Stimulated activated CD8-positive, alpha-beta memory T cell treated with anti-CD3 and anti-CD28 coated beads, Interleukin-15, amount 100 ng/mL, for 1 hour (primary cell): ENCODE measurements around the gene TTC12.

ENCODE experiments used
- DNase-seq: peaks from one replicate; pipeline ENCODE4 v3.0.0-alpha.2; 2020; ENCODE audit warnings: low read depth

TTC12 gene

DNA sequence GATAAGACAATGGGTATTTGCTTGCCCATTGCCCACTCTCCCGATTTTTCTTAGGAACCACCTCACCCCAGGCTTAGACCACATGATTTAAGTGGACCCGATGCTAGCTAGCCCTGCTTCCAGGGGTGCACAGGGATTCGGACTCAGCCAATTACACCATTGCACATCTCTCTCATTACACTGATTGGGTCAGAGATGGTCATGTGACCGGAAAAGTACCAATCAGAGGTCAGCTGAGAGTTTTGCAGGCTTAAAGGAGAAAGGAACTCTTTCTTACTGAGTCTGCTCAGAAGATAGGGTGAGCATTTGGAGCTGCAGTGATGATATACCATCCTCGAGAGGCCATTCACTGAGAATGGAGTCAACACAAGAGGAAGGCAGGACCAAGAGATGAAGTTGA lies 61.0 kb downstream of the TTC12 start:
- DNase-seq: no peak

GRCh38 chr11:113376156-113376555 lies 61.8 kb downstream of the TTC12 start:
- DNase-seq: no peak

DNA sequence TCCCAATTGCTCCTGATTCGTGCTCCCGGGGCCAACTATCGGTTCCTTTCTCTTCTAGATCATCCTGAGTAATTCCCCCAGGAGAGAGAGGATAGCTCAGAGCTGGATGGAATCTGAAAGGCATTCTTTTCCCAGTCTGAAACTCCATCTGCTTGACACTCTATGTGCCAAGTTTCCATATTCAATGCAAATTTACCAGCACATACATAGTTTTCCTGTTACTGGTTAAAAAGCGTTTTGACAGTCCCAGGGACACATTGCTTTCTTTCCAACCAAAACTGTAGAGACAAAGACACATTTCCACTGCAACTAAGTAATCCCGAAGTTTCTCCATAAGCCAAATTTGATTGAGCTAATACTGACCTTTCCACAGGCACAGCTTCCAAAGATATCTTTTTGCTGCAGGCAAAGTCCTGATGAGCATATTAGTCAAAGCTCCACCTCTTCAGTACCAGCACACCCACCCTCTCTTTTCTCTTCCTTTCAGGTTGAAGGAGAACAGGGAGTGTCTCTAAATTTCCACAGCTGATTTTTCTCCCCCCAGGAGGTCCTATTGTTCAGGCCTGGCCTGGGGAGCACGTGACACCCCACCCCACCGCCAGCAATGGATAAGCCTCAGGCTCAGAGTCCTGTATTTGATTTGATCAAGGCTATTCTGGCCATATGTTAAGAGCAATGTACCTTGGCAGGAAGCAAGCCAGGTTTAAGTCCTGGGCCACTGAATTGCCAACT lies 63.5 kb downstream of the TTC12 start:
- no peak for DNase-seq

DNA sequence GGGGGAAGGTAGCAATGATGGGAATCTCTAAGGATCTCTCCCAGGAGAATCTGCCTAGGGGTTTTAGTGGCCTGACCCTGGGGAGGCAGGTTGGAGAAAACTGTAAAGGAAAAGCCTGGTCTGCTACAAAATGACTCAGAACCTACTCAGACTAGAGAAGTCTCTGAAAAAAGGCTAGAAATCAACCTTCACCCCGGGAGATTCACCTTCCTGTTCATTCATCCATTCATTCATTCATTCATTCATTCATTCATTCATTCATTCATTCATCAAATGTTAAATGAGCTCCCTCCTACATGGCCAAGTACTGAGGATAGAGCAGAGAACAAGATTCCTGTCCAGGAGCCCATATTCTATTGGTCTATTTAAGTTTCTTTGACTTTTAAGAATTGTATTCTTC lies 64.3 kb downstream of the TTC12 start:
- DNase-seq: no peak

DNA sequence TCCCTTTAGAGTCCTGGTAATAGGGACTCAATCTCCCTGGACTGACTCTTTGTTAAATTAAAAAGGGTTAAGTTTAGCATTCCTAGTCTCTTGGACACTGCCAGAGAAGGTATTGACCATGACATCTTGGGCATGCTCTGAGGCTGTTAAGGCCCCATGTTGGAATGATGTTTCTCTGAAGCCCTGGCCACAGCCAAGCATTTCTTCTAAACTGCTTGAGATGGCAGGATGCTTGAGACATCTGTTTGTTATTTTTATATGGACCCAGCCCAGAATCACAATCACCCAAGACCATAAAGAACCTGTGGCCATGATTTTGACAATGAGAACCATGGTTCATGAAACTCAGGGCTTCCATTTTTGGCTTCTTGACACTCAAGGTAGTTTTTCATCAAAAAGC lies 67.7 kb downstream of the TTC12 start:
- no peak for DNase-seq

- DNase-seq: no peak
Measured at GRCh38 chr11:113384551-113384950, 70.2 kb downstream of the TTC12 start.

DNA sequence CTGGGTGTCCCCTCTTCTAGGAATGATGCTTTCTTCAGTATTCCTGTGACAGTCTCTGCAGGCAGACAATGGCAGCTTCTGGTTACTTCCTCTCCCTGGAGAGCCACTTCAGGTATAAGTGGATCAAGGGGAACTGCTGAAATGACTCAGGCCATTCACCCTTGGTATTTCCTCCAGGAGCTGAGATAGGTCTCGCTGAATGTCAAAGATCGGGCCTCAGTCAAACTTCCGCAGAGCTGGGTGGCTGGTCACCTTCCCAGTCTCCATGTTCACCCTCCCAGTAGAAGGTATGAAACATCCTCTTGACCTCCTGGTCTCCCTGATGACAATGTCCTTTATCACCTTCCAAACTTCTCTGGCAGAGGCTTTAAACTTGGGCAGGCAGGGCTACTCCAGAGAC lies 71.4 kb downstream of the TTC12 start:
- DNase-seq: no peak

DNA sequence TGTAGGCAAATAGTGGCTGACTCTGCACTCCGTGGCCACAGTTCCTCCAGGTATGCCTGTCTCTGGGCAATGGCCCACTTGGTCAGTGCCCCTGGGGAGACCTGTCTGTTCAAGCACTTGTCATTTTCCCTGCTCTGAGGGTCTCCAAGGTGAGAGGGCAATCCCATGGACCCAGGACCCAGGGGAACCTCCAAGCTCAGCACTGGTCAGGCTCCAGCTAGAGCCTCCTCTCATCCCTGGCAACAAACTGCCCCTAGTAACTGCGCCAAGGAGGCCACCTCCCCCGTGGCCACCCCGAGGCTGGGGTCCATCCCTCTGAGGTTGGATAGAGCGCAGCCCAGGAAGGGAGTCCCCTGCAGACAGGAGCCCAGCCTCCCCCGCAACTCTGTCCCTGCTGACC lies 72.5 kb downstream of the TTC12 start:
- no peak for DNase-seq

- DNase-seq: no peak
Measured at GRCh38 chr11:113387605-113388211, 73.3 kb downstream of the TTC12 start, which contains the start of gene ANKK1. Gene ANKK1, plus strand, starts transcription at chr11:113387779. Its CDS starts 106 bp downstream, at chr11:113387885.

DNA sequence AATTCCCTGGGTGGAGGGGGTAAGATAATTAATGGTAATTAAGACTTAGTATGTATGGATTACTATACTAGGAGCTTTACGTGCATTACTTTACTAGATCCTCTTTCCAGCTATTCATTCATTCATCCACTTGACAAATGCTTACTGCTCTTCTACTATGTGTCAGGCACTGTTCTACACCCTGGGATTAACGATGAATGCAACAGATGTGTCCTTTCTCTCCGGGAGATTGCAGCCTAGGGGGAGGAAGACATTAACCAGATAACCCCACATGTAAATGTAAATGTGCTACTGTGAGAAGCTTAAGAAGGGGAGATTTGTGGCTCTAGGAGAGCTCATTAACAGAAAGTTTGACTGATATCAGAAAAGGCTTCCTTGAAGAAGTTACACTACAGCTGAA lies 74.9 kb downstream of the TTC12 start:
- DNase-seq: no peak

GRCh38 chr11:113392236-113392921 lies 78.0 kb downstream of the TTC12 start:
- DNase-seq: no peak

DNA sequence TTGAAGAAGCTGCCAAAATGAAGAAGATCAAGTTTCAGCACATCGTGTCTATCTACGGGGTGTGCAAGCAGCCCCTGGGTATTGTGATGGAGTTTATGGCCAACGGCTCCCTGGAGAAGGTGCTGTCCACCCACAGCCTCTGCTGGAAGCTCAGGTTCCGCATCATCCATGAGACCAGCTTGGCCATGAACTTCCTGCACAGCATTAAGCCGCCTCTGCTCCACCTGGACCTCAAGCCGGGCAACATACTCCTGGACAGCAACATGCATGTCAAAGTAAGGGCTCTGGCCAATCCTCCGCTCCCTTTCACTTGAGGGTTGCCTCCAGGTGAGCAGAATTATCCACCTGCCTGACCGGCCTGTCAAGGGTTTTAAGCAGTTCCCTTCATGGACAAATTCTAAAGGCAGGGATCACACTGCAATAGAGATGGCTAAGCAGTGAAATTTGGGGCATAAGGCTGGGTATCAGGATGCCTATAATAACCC lies 79.2 kb downstream of the TTC12 start:
- no peak for DNase-seq

DNA sequence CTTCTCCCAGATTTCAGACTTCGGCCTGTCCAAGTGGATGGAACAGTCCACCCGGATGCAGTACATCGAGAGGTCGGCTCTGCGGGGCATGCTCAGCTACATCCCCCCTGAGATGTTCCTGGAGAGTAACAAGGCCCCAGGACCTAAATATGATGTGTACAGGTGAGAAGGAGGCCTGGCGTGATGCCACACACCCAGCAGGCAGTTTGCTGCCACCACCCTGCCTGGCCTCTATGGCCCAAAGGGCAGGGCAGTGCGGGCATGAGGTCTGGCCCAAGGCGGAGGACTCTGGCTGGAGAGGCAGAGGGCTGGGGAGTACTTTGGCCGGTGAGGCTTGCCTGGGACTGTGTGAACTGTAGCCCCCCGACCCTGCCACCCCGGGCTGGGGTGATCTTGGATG lies 80.5 kb downstream of the TTC12 start:
- no peak for DNase-seq

DNA sequence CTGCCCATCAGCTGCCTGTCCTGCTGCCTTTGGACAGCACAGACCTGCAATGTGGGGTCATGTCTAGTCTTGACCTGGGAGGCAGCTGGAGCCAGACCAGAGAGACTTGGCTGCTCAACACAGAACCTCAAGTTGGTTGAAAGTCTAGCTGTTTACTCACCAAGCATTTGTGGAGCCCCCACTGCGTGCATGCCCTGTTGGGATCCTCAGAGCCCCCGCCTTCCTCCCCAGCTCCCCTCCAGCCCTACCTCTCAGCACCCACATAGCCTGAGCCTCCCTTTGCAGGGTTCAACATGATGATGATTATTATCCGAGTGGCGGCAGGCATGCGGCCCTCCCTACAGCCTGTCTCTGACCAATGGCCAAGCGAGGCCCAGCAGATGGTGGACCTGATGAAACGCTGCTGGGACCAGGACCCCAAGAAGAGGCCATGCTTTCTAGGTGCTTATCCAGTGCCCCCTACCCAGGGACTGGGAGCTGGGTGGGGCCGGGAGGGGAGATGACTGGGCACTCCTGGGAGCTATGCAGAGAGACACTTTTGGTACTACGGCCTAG lies 81.5 kb downstream of the TTC12 start:
- no peak for DNase-seq

- no peak for DNase-seq
Measured at GRCh38 chr11:113396690-113397089, 82.3 kb downstream of the TTC12 start.

GRCh38 chr11:113397212-113397611 lies 82.8 kb downstream of the TTC12 start:
- no peak for DNase-seq

DNA sequence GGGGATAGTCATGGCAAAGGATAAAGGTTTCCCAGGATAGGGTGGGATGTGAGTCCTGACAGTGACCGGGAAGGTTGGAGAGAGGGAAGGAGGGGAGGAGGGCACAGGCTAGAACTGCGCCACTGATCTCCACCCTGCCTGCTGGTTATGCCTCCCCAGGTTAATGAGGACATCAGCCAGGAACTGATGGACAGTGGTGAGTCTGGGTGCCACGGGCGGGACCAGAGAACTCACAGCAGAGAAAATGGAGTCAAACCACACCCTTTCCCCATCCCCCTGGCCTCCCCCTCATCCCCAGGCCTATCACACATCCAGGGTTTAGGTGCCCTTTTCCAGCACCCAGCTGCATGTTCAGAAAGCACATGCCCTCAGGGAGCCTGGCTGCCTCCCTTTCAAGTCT lies 83.4 kb downstream of the TTC12 start:
- no peak for DNase-seq

DNA sequence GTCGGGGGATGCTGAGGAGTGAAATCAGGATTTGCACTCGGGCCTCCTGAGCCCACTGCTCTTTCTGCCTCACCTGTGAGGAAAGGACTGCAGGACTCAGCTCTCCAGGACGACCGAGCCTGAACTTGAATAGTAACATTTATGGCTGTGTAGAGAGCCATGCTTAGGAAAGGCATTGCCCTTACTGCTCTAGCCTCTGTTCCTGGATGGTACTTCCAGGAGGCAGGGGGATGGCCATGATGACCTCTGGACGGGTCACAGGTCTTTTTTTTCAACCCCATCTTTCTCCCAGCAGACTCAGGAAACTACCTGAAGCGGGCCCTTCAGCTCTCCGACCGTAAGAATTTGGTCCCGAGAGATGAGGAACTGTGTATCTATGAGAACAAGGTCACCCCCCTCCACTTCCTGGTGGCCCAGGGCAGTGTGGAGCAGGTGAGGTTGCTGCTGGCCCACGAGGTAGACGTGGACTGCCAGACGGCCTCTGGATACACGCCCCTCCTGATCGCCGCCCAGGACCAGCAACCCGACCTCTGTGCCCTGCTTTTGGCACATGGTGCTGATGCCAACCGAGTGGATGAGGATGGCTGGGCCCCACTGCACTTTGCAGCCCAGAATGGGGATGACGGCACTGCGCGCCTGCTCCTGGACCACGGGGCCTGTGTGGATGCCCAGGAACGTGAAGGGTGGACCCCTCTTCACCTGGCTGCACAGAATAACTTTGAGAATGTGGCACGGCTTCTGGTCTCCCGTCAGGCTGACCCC lies 84.5 kb downstream of the TTC12 start:
- DNase-seq: no peak

DNA sequence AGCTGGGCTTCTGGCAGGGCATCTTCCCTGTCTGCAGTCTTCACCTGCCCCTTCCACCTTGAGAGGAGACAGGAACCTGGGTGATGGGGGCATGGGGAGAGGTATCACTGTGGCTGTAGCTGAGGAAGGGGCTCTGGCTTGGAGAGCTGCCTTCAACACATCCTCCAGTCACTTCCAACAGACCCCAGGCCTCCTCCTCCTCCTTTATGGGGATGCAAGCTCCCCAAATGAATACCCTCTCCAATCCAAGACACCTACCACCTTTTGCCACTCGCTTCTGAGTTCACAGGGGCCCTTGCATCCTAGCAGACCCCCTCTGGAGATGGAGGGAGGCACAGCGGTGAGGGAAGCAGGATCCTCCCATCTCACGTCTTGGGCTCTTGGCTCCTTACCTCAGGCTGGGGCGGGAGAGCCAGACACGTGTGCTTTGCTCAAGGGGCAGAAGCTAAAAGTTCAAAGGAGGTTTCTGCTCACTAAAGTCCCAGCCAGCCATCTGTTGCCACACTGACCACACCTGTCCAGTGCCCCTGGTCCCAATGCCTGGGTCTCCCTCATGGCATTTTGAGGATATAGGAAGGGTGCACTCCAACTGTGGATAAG lies 86.3 kb downstream of the TTC12 start:
- no peak for DNase-seq

- no peak for DNase-seq
Measured at GRCh38 chr11:113401718-113402117, 87.3 kb downstream of the TTC12 start.

DNA sequence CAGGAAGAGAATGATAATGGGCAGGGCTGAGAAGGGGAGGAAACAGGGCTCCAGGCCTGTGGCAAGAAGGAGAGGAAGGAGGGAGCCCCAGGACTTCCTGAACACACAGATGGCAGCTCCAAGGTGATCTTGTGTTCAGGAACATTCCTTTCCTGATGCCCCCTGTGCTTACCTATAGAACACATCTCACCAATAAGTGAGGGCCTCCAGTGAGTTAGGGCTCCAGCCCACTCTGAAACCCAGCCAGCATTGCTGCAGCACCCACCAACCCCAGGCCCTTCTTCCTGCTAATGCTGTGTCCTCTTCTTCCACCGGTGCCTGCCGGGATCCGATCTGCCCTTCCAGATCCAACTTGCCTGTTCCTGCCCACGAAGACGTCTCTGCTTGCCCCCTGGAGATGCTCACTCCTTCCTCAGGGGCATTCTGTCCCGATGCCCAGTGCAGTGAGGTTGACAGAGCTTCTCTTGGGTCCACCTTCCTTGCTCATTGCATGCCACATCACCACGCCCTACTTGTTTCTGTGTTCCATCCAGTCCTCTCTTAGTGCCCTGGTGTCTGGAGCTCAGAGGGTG lies 90.6 kb downstream of the TTC12 start:
- DNase-seq: no peak
